NCI-H526 (cell line): ENCODE results near the gene VPS16.
"Not testable (repeated sequence)": the region's sequence is repeated elsewhere in the genome, so short reads cannot be mapped to it uniquely, and the experiment has no call there.

ENCODE experiments used
- DNase-seq, 2 experiments: peaks; one replicate each; lab custom pipeline; 2025; lab: John Stamatoyannopoulos, UW

The VPS16 gene

GRCh38 chr20:2871661-2872458 is 31.3 kb downstream of the VPS16 start:
- no peak for DNase-seq

- DNase-seq: peak; percentile 64 to 80
Observed at GRCh38 chr20:2872459-2873009, 32.0 kb downstream of the VPS16 start.

- DNase-seq: peak; percentile 81 to 97
Observed at GRCh38 chr20:2873010-2873746, 32.6 kb downstream of the VPS16 start, which contains the start of gene PTPRA. Gene PTPRA, plus strand, starts transcription at chr20:2873481. Its CDS starts 90,797 bp downstream, at chr20:2964278.

GRCh38 chr20:2873747-2874041 is 33.1 kb downstream of the VPS16 start:
- peak in 1 of 2 experiments; percentile 83 for DNase-seq

- DNase-seq: peak in 1 of 2 experiments; percentile 53
Observed at GRCh38 chr20:2874456-2874855, 33.9 kb downstream of the VPS16 start.

GRCh38 chr20:2875690-2876203 is 35.2 kb downstream of the VPS16 start:
- DNase-seq: no peak

GRCh38 chr20:2878515-2878914 is 38.0 kb downstream of the VPS16 start:
- no peak for DNase-seq

GRCh38 chr20:2879146-2879545 is 38.6 kb downstream of the VPS16 start:
- no peak for DNase-seq

- no peak for DNase-seq
Observed at GRCh38 chr20:2880650-2881049, 40.1 kb downstream of the VPS16 start.

- no peak for DNase-seq
Observed at GRCh38 chr20:2883726-2884637, 43.4 kb downstream of the VPS16 start.

- DNase-seq: no peak
Observed at GRCh38 chr20:2887715-2888114, 47.2 kb downstream of the VPS16 start.

GRCh38 chr20:2888224-2888955 is 47.8 kb downstream of the VPS16 start:
- no peak for DNase-seq

- DNase-seq: no peak
Observed at GRCh38 chr20:2889209-2889608, 48.7 kb downstream of the VPS16 start.

- DNase-seq: no peak
Observed at GRCh38 chr20:2889797-2890196, 49.3 kb downstream of the VPS16 start.

GRCh38 chr20:2890742-2891141 is 50.2 kb downstream of the VPS16 start:
- DNase-seq: no peak

- no peak for DNase-seq
Observed at GRCh38 chr20:2891343-2891742, 50.8 kb downstream of the VPS16 start.

GRCh38 chr20:2892376-2892775 is 51.8 kb downstream of the VPS16 start:
- peak in 1 of 2 experiments; percentile 29 for DNase-seq

- DNase-seq: no peak
Observed at GRCh38 chr20:2894221-2894620, 53.7 kb downstream of the VPS16 start.

GRCh38 chr20:2895154-2895553 is 54.6 kb downstream of the VPS16 start:
- DNase-seq: not testable (repeated sequence)

GRCh38 chr20:2899243-2899642 is 58.7 kb downstream of the VPS16 start:
- no peak for DNase-seq
